Pancreas (tissue), 10 donors: ENCODE data around the gene DHRS2. TPM values are rescaled to one million over a fixed set of nuclear protein-coding genes. Genes with fewer than 3 reads are reported as not detected.
A peak's percentile ranks its signal among the peaks of the same experiment; 100 is the strongest.

ENCODE experiments used
- ATAC-seq, 4 donors: fragments of 200-7000 bp; cut with Tn5 transposase; one replicate each; pipeline versions ENCODE4 v1.8.0 to v1.9.1; 2020; ENCODE audit warnings: mild to moderate bottlenecking in 4 of 4, moderate library complexity in 4 of 4
- DNase-seq, 6 donors: peaks; one replicate each; pipeline ENCODE4 v3.0.0-alpha.2; 2020
- FAIRE-seq: peaks from 2 replicates; lab custom pipeline; 2012; peaks lifted over from hg19 to GRCh38; lab: Jason Lieb, UNC
- H3K27ac ChIP-seq, 4 donors: fragments of 200-600 bp; sonication (generic); 1 replicate in 3 of 4; 2 replicates in 1 of 4; pipeline versions ENCODE4 v1.5.0 to v1.8.0; 2020
- H3K27me3 ChIP-seq, 4 donors: fragments of 200-600 bp; one replicate each; pipeline ENCODE4 v1.8.0; 2021
- H3K36me3 ChIP-seq, 3 donors: fragments of 200-600 bp; sonication (generic) in 1 of 3; one replicate each; pipeline versions ENCODE4 v1.5.0 to v1.8.0; 2020 to 2021
- H3K4me1 ChIP-seq, 3 donors: fragments of 200-600 bp; one replicate each; pipeline ENCODE4 v1.8.0; 2021
- H3K4me3 ChIP-seq, 4 donors: fragments of 200-600 bp; sonication (generic) in 2 of 4; one replicate each; pipeline versions ENCODE4 v1.5.0 to v1.8.0; 2020 to 2021
- H3K9me3 ChIP-seq, 4 donors: fragments of 200-600 bp; one replicate each; pipeline ENCODE4 v1.8.0; 2021
- WGBS, 2 donors: extraction: QIAGEN DNeasy Blood & Tissue Kit; methylation state at CpG; one replicate each; pipeline ENCODE4 v1.1.7; 2013; 5-methylcytosine and 5-hydroxymethylcytosine counted together
- intact Hi-C, 3 donors: fragments of 100-400 bp; cut with DNase I; formaldehyde crosslinking; loops; one replicate each; pipeline versions ENCODE4 v1.11.1 to v1.14.2; 2022
- polyA plus RNA-seq, 2 donors: library from polyadenylated mRNA; stranded (reverse); fragments of 200-250 nt; gene quantifications; one replicate each; pipeline ENCODE4 v1.2.3, GENCODE V29; 2013
- total RNA-seq, 6 donors: library from RNA; stranded (reverse); fragmentation: NEBNext Ultra II Directional in 4 of 6; extraction: Animal tissue kit (Norgen Biotek cat#: 25700) in 4 of 6; gene quantifications; one replicate each; pipeline versions ENCODE4 v1.2.1 to v1.2.4, GENCODE V29; 2021 to 2023
- TF ChIP-seq, protein P1 (sequence below), 4 donors: fragments of 200-600 bp; sonication (generic) in 3 of 4; IDR thresholded peaks; one replicate each; pipeline versions ENCODE4 v1.5.0 to v1.8.0; 2021; ENCODE audit warnings: antibody characterized with exemption in 4 of 4
- donor health status: healthy with polysubstance abuse.
- donor health status: DM: no; HTN: no; CAD: no; lungs with moderate emphysema.
- donor health status: DM: no; HTN: no; CAD: no.
- donor health status: control.
- donor health status: control.
- donor health status: Bipolar disorder and iron deficiency.
- donor health status: DM: yes; HTN: yes; CAD: no.
- donor health status: DM: no; HTN: no; CAD: no.
- donor health status: DM: no; HTN: no; CAD: no.
- donor health status: DM: yes; HTN: yes; CAD: no.

DHRS2 gene
- total and polyA plus RNA-seq, 8 donors: 0.43 to 21.6 (median 4.8) TPM

DNA sequence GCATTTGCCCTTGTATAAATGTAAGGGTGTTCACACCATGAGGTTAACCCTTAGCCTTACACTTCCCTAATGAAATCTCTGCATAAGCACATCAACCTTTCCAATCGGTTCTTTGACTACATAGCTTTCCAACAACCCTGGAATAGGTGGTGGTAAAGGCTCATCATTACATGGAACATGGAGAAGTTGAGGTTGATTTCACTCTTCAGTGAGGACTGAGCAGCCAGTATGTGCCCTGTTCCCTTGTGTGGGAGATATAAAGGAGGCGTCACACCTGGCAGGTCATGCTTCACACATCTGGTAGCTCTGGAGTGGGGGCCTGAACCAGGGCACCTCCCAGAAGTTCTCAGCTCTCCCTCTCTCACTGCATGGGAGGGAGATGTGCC is 35.8 kb upstream of the DHRS2 start:
- TF ChIP-seq, protein P1, sequence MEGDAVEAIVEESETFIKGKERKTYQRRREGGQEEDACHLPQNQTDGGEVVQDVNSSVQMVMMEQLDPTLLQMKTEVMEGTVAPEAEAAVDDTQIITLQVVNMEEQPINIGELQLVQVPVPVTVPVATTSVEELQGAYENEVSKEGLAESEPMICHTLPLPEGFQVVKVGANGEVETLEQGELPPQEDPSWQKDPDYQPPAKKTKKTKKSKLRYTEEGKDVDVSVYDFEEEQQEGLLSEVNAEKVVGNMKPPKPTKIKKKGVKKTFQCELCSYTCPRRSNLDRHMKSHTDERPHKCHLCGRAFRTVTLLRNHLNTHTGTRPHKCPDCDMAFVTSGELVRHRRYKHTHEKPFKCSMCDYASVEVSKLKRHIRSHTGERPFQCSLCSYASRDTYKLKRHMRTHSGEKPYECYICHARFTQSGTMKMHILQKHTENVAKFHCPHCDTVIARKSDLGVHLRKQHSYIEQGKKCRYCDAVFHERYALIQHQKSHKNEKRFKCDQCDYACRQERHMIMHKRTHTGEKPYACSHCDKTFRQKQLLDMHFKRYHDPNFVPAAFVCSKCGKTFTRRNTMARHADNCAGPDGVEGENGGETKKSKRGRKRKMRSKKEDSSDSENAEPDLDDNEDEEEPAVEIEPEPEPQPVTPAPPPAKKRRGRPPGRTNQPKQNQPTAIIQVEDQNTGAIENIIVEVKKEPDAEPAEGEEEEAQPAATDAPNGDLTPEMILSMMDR (IDR thresholded peaks at IDR 0.05): no peak
- Histone ChIP-seq H3K36me3 (no peaks in the 10 kb centered on the region), H3K27me3 (no peaks in the 10 kb centered on the region), H3K4me1 (peaks cover 0 to 8% (median 0%) of the 10 kb centered on the region in 3 donors), H3K27ac (no peak overlapping the region), H3K4me3 (no peak overlapping the region), H3K9me3 (no peaks in the 10 kb centered on the region)
- intact Hi-C loops: no loop called here
- FAIRE-seq: no peak
- no peak for ATAC-seq
- 47 to 97% methylated on average over 2 of the region's 2 CpGs for WGBS, 2 donors
- no peak for DNase-seq

DNA sequence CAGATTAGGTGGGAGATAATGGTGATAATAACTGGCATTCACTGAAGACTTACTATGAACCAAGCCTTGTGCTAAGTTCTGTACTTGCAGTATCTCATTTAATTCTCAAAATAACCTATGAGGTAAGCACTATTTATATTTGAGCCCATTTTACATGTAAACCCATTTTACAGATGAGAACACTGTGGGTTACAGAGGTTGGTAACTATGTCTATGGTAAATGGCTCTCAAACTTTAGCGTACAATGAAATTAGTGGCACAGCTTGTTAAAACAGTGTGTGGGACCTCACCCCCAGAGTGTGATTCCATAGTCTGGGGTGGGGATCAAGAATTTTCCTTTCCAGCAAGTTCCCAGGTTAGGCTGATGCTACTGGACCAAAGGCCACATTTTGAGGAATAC is 35.4 kb upstream of the DHRS2 start:
- Histone ChIP-seq H3K4me3 (no peak overlapping the region), H3K36me3 (no peaks in the 10 kb centered on the region), H3K27ac (no peak overlapping the region), H3K27me3 (no peaks in the 10 kb centered on the region), H3K9me3 (no peaks in the 10 kb centered on the region), H3K4me1 (peaks cover 0 to 8% (median 0%) of the 10 kb centered on the region in 3 donors)
- ATAC-seq (no peak), FAIRE-seq (no peak), DNase-seq (no peak)
- TF ChIP-seq, protein P1 (IDR thresholded peaks at IDR 0.05): no peak
- 97 to 98% methylated on average over 1 of the region's 1 CpG for WGBS, 2 donors
- intact Hi-C loops: no loop called here

DNA sequence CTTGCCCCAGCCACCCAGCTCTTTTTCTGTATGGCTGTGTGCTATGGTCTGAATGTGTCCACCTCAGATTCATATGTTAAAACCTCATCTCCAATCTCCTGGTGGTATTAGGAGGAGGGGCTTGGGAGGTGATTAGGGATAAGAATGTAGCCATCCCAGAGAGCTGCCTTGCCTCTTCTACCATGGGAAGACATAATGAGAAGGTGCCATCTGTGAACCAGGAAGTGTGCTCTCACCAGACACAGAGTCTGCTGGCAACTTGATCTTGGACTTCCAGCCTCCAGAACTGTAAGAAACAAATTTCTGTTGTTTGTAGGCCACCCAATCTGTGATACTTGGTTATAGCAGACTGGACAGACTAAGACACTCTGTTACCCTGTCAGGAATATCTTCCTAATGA is 34.7 kb upstream of the DHRS2 start:
- Histone ChIP-seq H3K9me3 (no peaks in the 10 kb centered on the region), H3K4me3 (no peak overlapping the region), H3K27me3 (no peaks in the 10 kb centered on the region), H3K4me1 (peaks cover 0 to 8% (median 0%) of the 10 kb centered on the region in 3 donors), H3K36me3 (no peaks in the 10 kb centered on the region), H3K27ac (peak overlapping the region in 2 of 4 donors; percentile 7 to 37)
- TF ChIP-seq, protein P1 (IDR thresholded peaks at IDR 0.05): no peak
- no peak for FAIRE-seq
- peak; percentile 42 to 72 (median 58) for ATAC-seq
- intact Hi-C loops: no loop called here
- DNase-seq: no peak

DNA sequence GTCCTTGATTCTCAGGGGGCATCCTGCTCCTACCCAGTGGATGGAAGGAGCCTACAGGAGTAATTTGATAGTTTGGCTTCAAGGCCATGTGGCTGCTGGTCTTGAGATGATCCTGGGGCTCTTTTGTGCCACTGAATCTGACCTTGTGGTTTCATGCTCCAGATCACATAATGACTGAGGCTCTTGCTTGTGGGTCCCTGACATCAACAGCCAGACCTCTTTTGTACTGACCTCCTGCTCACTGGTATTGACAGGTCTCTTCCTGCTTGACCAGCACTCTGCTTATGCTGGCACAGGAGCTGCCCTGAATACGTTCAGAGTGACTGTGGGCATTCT is 34.4 kb upstream of the DHRS2 start:
- intact Hi-C loops: no loop called here
- no peak for FAIRE-seq
- no peak for DNase-seq
- Histone ChIP-seq H3K4me3 (no peak overlapping the region), H3K27me3 (no peaks in the 10 kb centered on the region), H3K9me3 (no peaks in the 10 kb centered on the region), H3K4me1 (peaks cover 0 to 8% (median 0%) of the 10 kb centered on the region in 3 donors), H3K27ac (peak overlapping the region in 2 of 4 donors; percentile 7 to 37), H3K36me3 (no peaks in the 10 kb centered on the region)
- 71 to 74% methylated on average over 1 of the region's 1 CpG for WGBS, 2 donors
- TF ChIP-seq, protein P1 (IDR thresholded peaks at IDR 0.05): no peak
- peak in 2 of 4 donors; percentile 9 to 10 for ATAC-seq

DNA sequence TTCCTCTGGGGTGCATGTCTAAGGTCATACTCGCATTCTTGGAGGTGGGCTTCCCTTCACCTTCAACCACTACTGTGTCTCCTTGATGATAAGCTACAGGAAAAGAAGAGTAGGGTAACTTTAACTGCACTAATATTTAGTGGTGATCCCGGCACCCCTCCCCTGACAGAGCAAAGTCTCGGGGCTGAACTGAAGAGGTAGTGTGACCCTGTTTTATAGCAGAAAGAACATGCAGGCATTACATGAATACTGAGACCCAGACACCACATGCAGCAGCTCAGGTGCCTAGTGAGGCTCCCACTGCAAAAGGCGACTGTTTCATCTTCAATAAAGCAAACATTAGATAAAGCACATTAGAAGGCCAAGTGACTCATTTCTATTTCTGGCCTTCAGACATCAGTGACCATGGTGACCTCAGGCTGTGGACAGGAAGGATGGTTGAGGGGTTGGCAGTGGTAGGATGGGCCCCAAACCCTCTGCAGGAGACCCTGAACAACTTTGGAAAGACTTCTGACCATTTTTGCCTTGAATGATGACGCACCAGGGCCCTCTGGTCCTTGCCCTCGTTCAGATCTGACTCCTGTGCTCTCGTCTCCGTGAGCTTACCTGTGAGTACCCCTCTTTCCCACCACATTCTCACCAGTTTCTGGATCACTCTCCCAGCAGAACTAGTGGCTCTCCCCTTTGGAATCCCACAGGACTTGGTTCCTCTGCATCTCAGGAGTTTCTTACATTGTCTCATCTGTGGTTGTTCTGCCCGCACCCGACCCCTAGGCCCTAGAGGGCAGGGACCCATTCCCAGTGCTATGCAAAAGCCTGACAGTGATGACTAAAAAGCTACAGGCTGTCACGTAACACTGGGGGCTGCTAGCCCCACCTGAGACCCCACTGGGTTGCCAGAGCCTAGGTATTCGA is 33.7 kb upstream of the DHRS2 start:
- TF ChIP-seq, protein P1 (IDR thresholded peaks at IDR 0.05): no peak
- Histone ChIP-seq H3K4me1 (peaks cover 0 to 8% (median 0%) of the 10 kb centered on the region in 3 donors), H3K36me3 (no peaks in the 10 kb centered on the region), H3K27me3 (no peaks in the 10 kb centered on the region), H3K4me3 (no peak overlapping the region), H3K9me3 (no peaks in the 10 kb centered on the region), H3K27ac (peak overlapping the region in 2 of 4 donors; percentile 7 to 37)
- DNase-seq: no peak
- FAIRE-seq: no peak
- intact Hi-C loops: no loop called here
- 89 to 90% methylated on average over 12 of the region's 12 CpGs for WGBS, 2 donors
- ATAC-seq: peak; percentile 60 to 87 (median 74)
